ENCODE measurements around the gene DISP2.

DNA sequence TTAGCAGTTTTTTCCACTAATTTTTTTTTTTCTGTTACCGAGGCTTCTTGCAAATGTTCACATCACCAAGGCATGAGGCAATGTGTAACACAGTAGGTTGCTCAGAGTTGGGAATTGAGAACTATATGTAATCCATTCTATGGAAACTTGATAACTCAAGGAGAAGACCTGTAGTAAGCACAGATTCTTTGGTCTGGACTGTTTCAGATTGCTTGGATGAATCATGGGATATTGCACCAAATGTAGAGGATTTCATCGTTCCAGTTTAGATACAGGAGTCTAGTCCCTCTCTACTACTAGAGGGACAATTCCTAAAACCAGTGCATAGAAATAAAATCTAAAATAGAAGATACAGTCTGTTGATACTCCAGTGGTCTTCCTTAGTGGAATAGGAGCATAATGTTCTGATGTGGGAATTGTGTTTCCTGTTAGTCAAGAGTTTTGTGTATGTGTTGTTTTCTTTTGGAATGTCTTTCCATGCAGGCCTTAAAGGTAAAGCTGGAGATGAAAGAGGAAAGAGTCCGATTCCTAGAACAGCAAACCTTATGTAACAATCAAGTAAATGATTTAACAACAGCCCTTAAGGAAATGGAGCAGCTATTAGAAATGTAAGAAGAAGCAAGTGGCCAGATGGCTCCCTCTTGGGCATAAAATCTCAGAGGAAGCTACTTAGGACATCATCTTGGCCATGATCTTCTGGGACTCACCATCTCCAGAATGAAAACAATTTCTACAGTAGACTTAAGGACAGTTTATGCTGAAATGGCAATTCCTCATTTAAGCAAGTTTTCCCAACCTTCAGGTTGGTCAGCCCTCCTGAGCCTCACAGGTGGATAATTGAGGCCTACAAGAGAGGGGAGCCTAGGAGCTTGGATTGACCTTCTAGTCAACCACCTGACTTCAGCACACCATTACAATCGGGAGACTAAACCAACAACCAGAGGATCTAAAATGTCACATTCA lies 35.2 kb downstream of the DISP2 start:
- TF ChIP-seq, protein P1, sequence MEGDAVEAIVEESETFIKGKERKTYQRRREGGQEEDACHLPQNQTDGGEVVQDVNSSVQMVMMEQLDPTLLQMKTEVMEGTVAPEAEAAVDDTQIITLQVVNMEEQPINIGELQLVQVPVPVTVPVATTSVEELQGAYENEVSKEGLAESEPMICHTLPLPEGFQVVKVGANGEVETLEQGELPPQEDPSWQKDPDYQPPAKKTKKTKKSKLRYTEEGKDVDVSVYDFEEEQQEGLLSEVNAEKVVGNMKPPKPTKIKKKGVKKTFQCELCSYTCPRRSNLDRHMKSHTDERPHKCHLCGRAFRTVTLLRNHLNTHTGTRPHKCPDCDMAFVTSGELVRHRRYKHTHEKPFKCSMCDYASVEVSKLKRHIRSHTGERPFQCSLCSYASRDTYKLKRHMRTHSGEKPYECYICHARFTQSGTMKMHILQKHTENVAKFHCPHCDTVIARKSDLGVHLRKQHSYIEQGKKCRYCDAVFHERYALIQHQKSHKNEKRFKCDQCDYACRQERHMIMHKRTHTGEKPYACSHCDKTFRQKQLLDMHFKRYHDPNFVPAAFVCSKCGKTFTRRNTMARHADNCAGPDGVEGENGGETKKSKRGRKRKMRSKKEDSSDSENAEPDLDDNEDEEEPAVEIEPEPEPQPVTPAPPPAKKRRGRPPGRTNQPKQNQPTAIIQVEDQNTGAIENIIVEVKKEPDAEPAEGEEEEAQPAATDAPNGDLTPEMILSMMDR (IDR thresholded peaks at IDR 0.05), result no peak
- no peak for TF ChIP-seq POLR2AphosphoS5 (IDR thresholded peaks at IDR 0.05)
